PC-3 (cell line): Measurements from ENCODE around the gene FBXO42.

Source experiments
- EZH2 ChIP-seq: fragments of 300-600 bp; sonication (generic); IDR thresholded peaks from one replicate; pipeline ENCODE4 v1.6.1; 2017; ENCODE audit warnings: antibody characterized with exemption, mild to moderate bottlenecking, low read length; ENCODE audit not compliant: unreplicated experiment
- EZH2phosphoT487 ChIP-seq: fragments of 300-600 bp; sonication (generic); IDR thresholded peaks from 2 replicates; pipeline ENCODE4 v1.6.1; 2018; ENCODE audit warnings: mild to moderate bottlenecking, antibody characterized with exemption, low read length, borderline replicate concordance

GRCh38 chr1:16198444-16199156, 153.7 kb downstream of the FBXO42 start:
- TF ChIP-seq EZH2 = no peak
- no peak for TF ChIP-seq EZH2phosphoT487
